Measurements from ENCODE around the gene TSPEAR.

DNA sequence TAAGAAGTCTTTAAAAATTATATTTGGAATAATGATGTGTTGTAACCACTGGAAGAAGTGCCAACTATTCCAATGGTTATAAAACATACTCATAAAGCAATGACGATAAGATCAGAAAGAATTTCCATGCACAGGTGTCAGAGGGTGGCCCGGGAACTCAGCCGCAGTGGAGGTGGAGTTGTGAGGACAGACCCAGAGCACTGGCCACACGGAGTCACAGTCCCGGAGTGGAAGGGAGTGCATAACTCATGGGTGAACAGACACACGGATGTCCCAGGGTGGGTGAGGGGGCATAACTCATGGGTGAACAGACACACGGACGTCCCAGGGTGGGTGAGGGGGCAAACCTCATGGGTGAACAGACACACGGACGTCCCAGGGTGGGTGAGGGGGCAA, 135.3 kb downstream of the TSPEAR start:
- no peak for TF ChIP-seq POLR2AphosphoS5 (IDR thresholded peaks at IDR 0.05; ENCODE audit: low read depth, low read length)
- TF ChIP-seq TAF1 (IDR thresholded peaks at IDR 0.05; ENCODE audit: borderline replicate concordance, insufficient read depth, low read length) = no peak

Data from PFSK-1 (cell line).